Panc1 (cell line): ENCODE results near the gene SLC6A6. TPM values are rescaled to one million over a fixed set of nuclear protein-coding genes. Genes with fewer than 3 reads are reported as not detected.

Experiments used
- ATAC-seq: fragments of 200-7000 bp; cut with Tn5 transposase; 2 replicates; pipeline ENCODE4 v1.9.1; 2020; ENCODE audit warnings: mild to moderate bottlenecking, moderate library complexity
- Bru-seq: library from RNA; stranded (reverse); fragments of 400-500 nt; gene quantifications from one replicate; lab custom pipeline; 2021; lab: Mats Ljungman, UMichigan
- BruChase-seq, 2 experiments: library from RNA; stranded (reverse); fragments of 400-500 nt; gene quantifications; one replicate each; lab custom pipeline; 2021; lab: Mats Ljungman, UMichigan
- BruUV-seq: library from RNA; stranded (reverse); fragments of 400-500 nt; replicated peaks from 2 replicates; lab custom pipeline; 2021; lab: Mats Ljungman, UMichigan
- CTCF ChIA-PET: fragments of 300-600 bp; sonication (Branson Sonifier 250); formaldehyde crosslinking; loops from one replicate; lab custom pipeline; 2022; ENCODE audit warnings: antibody characterized with exemption; lab: Charles Lee
- POLR2A ChIA-PET: fragments of 300-600 bp; sonication (Branson Sonifier 250); formaldehyde crosslinking; loops from one replicate; lab custom pipeline; 2022; ENCODE audit warnings: antibody characterized with exemption; lab: Charles Lee
- DNase-seq: peaks from one replicate; pipeline ENCODE4 v3.0.0-alpha.2; 2010; ENCODE audit warnings: low read depth, low spot score
- H3K27ac ChIP-seq: 2 replicates; pipeline ENCODE4 v1.5.1; 2011; ENCODE audit warnings: mild to moderate bottlenecking, low read length, inconsistent platforms
- H3K27me3 ChIP-seq: fragments of 200-500 bp; sonication (Bioruptor generic); 2 replicates; pipeline ENCODE4 v1.6.0; 2014; ENCODE audit warnings: low read length, inconsistent platforms; ENCODE audit not compliant: control insufficient read depth, insufficient read depth
- H3K36me3 ChIP-seq: fragments of 200-500 bp; sonication (Bioruptor generic); 2 replicates; pipeline ENCODE4 v1.5.1; 2014; ENCODE audit warnings: inconsistent platforms, mild to moderate bottlenecking, low read length, moderate library complexity; ENCODE audit not compliant: control insufficient read depth, insufficient read depth
- H3K4me1 ChIP-seq: 2 replicates; pipeline ENCODE4 v1.5.1; 2011; ENCODE audit warnings: inconsistent platforms, mild to moderate bottlenecking, low read length, moderate library complexity; ENCODE audit not compliant: control insufficient read depth, insufficient read depth
- H3K4me3 ChIP-seq, 2 experiments: 2 replicates each; pipeline ENCODE4 v1.5.1; 2011 to 2012; ENCODE audit warnings: low read depth in 2 of 2, low read length in 2 of 2, mild to moderate bottlenecking in 2 of 2, inconsistent platforms in 1 of 2, moderate library complexity in 1 of 2
- H3K9me3 ChIP-seq: fragments of 200-500 bp; sonication (Bioruptor generic); 2 replicates; pipeline ENCODE4 v1.5.1; 2014; ENCODE audit warnings: low read depth, mild to moderate bottlenecking, inconsistent platforms, low read length, moderate library complexity; ENCODE audit not compliant: control insufficient read depth, insufficient read depth
- POLR2AphosphoS5 ChIP-seq: IDR thresholded peaks from 2 replicates; pipeline ENCODE4 v1.6.1; 2012; ENCODE audit warnings: mild to moderate bottlenecking, low read depth, low read length, moderate library complexity
- SIN3A ChIP-seq: IDR thresholded peaks from 2 replicates; pipeline ENCODE4 v1.6.1; 2012; ENCODE audit warnings: low read depth, mild to moderate bottlenecking, low read length, moderate library complexity, borderline replicate concordance; ENCODE audit not compliant: insufficient read depth
- TCF7L2 ChIP-seq: IDR thresholded peaks from 2 replicates; pipeline ENCODE4 v1.6.1; 2011; ENCODE audit warnings: mild to moderate bottlenecking, low read depth, low read length, inconsistent platforms
- in situ Hi-C: cut with HindIII; loops from 2 replicates; pipeline ENCODE4 v1.10.0; 2016; ENCODE audit warnings: low sequenced_read_pairs, low pct_unique_long_range_greater_than_20kb
- intact Hi-C: fragments of 100-400 bp; cut with micrococcal nuclease; formaldehyde crosslinking; loops from one replicate; pipeline ENCODE4 v1.10.0; 2022; ENCODE audit not compliant: unreplicated experiment
- long read RNA-seq: library from polyadenylated mRNA; unstranded; transcript quantifications from one replicate; pipeline ENCODE4 v2.0.0, GENCODE V29; 2021; ENCODE audit not compliant: unreplicated experiment
- polyA plus RNA-seq: library from polyadenylated mRNA; unstranded; fragments of >200 nt; gene quantifications from one replicate; pipeline ENCODE4 v1.2.1, GENCODE V29; 2012; ENCODE audit warnings: missing spikeins; ENCODE audit not compliant: insufficient read length
- total RNA-seq: library from RNA; stranded (reverse); gene quantifications from one replicate; pipeline ENCODE4 v1.2.1, GENCODE V29; 2021; ENCODE audit not compliant: unreplicated experiment
- TF ChIP-seq, protein P1 (sequence below), 2 experiments: IDR thresholded peaks; 2 replicates each; pipeline ENCODE4 v1.6.1; 2011 to 2012; ENCODE audit warnings: low read depth in 2 of 2, control low read depth in 1 of 2, low read length in 1 of 2, mild to moderate bottlenecking in 1 of 2, moderate library complexity in 1 of 2; ENCODE audit not compliant: insufficient read depth in 1 of 2
- TF ChIP-seq, protein P2 (sequence below): fragments of 450-650 bp; IDR thresholded peaks from 2 replicates; pipeline ENCODE4 v1.5.1; 2017; ENCODE audit warnings: mild to moderate bottlenecking

SLC6A6 gene
- total RNA-seq (61.0 TPM), Bru-seq, nascent RNA (percentile 88 among the genes with signal in this experiment), BruChase-seq, experiment 1, labeled RNA remaining after a 2-hour chase (percentile 81 among the genes with signal in this experiment), BruChase-seq, experiment 2, labeled RNA remaining after a 6-hour chase (percentile 86 among the genes with signal in this experiment)
- 53.8 TPM for polyA plus RNA-seq
- long read RNA-seq, full-length matches to known transcripts = 13 of 88 reads
- long read RNA-seq, partial matches to known transcripts = 5 of 88 reads
- long read RNA-seq, other reads (novel, unspliced or antisense) = 70 of 88 reads

DNA sequence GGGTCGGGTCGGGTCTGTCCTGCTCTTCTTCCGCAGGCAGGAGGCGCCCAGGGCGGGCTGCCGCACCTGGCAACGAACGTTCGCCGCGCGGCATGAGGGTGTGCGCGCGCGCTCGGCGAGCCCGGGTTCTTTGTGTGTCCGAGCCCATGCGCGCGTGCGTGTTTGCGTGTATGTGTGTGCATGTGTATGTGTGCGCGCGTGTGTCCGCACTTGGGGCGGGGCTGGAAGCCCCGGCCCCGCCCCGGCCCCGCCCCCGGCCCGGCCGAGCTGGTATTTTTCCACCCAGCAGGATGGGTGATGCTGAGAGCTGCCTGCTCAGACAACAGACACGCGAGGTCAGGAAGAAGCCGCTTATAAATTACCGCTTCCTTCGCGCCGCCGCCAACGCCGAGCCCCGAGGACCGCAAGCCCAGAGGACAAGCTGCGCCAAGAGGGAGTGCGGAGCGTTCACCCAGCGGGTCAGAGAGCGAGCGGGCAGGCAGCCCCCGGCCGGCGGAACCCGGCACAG lies at the start of gene SLC6A6:
Gene SLC6A6 (plus strand): TSS at position 303 of the 508 bp plus-strand sequence. CDS start 41,029 bp downstream, outside the sequence.
- Histone ChIP-seq H3K4me3 (peak within 1 kb of the TSS; percentile 87 to 88), H3K9me3 (no peaks in the 10 kb centered on the region), H3K27me3 (no peaks in the 10 kb centered on the region), H3K27ac (peak within 1 kb of the TSS; percentile 87), H3K36me3 (no peaks in the 10 kb centered on the region; the same call in 1 of the 2 replicates), H3K4me1 (peaks cover 29% of the 10 kb centered on the region)
- ChIA-PET CTCF (interaction anchor here (0.9 kb wide), 1 partner anchor 65 kb away, joined by 4 read pairs; no protein-coding TSS in a partner anchor), POLR2A (interaction anchor here (0.6 kb wide), 1 partner anchor 27 kb away, joined by 6 read pairs; no protein-coding TSS in a partner anchor)
- DNase-seq (no peak), ATAC-seq (peak; percentile 81)
- intact Hi-C loops (loop anchor here (10.0 kb wide), 1 partner anchor 52 kb away; no protein-coding TSS in a partner anchor), in situ Hi-C loops (no loop called here)
- BruUV-seq = no TSS peak
- TF ChIP-seq TCF7L2 (no peak), POLR2AphosphoS5 (peak; percentile 53; the same call in 1 of the 2 replicates), SIN3A (peak; percentile 27; the same call in 1 of the 2 replicates)
- TF ChIP-seq, protein P1, sequence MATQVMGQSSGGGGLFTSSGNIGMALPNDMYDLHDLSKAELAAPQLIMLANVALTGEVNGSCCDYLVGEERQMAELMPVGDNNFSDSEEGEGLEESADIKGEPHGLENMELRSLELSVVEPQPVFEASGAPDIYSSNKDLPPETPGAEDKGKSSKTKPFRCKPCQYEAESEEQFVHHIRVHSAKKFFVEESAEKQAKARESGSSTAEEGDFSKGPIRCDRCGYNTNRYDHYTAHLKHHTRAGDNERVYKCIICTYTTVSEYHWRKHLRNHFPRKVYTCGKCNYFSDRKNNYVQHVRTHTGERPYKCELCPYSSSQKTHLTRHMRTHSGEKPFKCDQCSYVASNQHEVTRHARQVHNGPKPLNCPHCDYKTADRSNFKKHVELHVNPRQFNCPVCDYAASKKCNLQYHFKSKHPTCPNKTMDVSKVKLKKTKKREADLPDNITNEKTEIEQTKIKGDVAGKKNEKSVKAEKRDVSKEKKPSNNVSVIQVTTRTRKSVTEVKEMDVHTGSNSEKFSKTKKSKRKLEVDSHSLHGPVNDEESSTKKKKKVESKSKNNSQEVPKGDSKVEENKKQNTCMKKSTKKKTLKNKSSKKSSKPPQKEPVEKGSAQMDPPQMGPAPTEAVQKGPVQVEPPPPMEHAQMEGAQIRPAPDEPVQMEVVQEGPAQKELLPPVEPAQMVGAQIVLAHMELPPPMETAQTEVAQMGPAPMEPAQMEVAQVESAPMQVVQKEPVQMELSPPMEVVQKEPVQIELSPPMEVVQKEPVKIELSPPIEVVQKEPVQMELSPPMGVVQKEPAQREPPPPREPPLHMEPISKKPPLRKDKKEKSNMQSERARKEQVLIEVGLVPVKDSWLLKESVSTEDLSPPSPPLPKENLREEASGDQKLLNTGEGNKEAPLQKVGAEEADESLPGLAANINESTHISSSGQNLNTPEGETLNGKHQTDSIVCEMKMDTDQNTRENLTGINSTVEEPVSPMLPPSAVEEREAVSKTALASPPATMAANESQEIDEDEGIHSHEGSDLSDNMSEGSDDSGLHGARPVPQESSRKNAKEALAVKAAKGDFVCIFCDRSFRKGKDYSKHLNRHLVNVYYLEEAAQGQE (IDR thresholded peaks at IDR 0.05; ENCODE audit: insufficient read depth in 1 of 2, low read depth in 2 of 2, low read length in 1 of 2) = no peak

DNA sequence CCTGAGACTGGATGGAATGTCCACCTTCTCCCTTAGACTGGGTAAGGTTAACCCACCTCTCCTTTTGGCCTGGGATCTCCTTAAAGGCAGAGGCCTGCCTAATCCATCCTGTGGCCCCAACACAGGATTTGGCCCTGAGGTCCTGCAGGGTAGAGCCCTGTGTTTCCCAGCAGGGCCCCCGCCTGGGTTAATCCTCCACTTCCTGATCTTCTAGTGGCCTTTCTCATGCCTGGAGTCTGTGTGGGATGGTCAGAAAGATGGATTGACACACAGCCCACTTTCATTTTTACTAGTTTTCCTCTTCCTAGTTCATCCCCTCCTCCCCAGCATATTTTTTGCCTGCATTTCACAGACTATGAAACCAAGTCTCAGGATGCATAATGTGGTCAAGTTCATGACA lies 48.9 kb upstream of the SLC6A6 start:
- Histone ChIP-seq H3K36me3 (no peaks in the 10 kb centered on the region), H3K4me3 (no peak overlapping the region), H3K27me3 (no peaks in the 10 kb centered on the region), H3K4me1 (no peaks in the 10 kb centered on the region), H3K27ac (0 out of 2 replicates have a peak overlapping the region, but pooled peaks have one; percentile 17), H3K9me3 (no peaks in the 10 kb centered on the region)
- POLR2A ChIA-PET = interaction anchor here (0.6 kb wide), 1 partner anchor 112 kb away, joined by 21 read pairs; no protein-coding TSS in a partner anchor
- intact Hi-C loops (no loop called here), in situ Hi-C loops (no loop called here)
- ATAC-seq (no peak), DNase-seq (no peak)
- CTCF ChIA-PET = interaction anchor here (0.7 kb wide), 1 partner anchor 22 kb away, joined by 4 read pairs; no protein-coding TSS in a partner anchor
- TF ChIP-seq, protein P2, sequence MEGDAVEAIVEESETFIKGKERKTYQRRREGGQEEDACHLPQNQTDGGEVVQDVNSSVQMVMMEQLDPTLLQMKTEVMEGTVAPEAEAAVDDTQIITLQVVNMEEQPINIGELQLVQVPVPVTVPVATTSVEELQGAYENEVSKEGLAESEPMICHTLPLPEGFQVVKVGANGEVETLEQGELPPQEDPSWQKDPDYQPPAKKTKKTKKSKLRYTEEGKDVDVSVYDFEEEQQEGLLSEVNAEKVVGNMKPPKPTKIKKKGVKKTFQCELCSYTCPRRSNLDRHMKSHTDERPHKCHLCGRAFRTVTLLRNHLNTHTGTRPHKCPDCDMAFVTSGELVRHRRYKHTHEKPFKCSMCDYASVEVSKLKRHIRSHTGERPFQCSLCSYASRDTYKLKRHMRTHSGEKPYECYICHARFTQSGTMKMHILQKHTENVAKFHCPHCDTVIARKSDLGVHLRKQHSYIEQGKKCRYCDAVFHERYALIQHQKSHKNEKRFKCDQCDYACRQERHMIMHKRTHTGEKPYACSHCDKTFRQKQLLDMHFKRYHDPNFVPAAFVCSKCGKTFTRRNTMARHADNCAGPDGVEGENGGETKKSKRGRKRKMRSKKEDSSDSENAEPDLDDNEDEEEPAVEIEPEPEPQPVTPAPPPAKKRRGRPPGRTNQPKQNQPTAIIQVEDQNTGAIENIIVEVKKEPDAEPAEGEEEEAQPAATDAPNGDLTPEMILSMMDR = no peak
- TF ChIP-seq TCF7L2 (no peak), SIN3A (no peak), POLR2AphosphoS5 (no peak)
- TF ChIP-seq, protein P1 (IDR thresholded peaks at IDR 0.05; ENCODE audit: insufficient read depth in 1 of 2, low read depth in 2 of 2, low read length in 1 of 2) = no peak
- no TSS peak for BruUV-seq
